H1 (cell line): ENCODE measurements around the gene IST1. TPM values are rescaled to one million over a fixed set of nuclear protein-coding genes. Genes with fewer than 3 reads are reported as not detected.

Source experiments
- BCL11A ChIP-seq, 2 experiments: IDR thresholded peaks; one replicate each; pipeline ENCODE4 v1.6.1; 2011; ENCODE audit warnings: low read depth in 2 of 2, low read length in 2 of 2, mild to moderate bottlenecking in 2 of 2
- SIX5 ChIP-seq: IDR thresholded peaks from 2 replicates; pipeline ENCODE4 v1.6.1; 2011; ENCODE audit warnings: mild to moderate bottlenecking, low read depth, low read length
- SP1 ChIP-seq: IDR thresholded peaks from 2 replicates; pipeline ENCODE4 v1.6.1; 2011; ENCODE audit warnings: low read depth, low read length
- polyA plus RNA-seq, 7 experiments: library from polyadenylated mRNA; depleted of rRNA in 3 of 7; stranded (reverse) in 5 of 7; unstranded in 2 of 7; fragments of >200 nt in 5 of 7; fragments of 200-250 nt in 2 of 7; gene quantifications; 1 replicate in 5 of 7; 2 replicates in 1 of 7; 4 replicates in 1 of 7; pipeline versions ENCODE4 v1.2.1 to v1.2.3, GENCODE V29; 2011 to 2013; ENCODE audit warnings: missing spikeins in 2 of 7, mixed read lengths in 2 of 7
- total RNA-seq: library from RNA; stranded (reverse); fragmentation: NEBNext Ultra II Directional; extraction: Animal tissue kit (Norgen Biotek cat#: 25700); gene quantifications from 2 replicates; pipeline ENCODE4 v1.2.1, GENCODE V29; 2021
- TF ChIP-seq, protein P1 (sequence below): fragments of 300-600 bp; sonication (generic); IDR thresholded peaks from 2 replicates; pipeline ENCODE4 v1.7.1; 2012; ENCODE audit warnings: low read length, moderate library complexity, mild to moderate bottlenecking, inconsistent platforms; ENCODE audit not compliant: insufficient replicate concordance

IST1 gene
- total and polyA plus RNA-seq, 2 of the 8 experiments (the other 6 are each of a cell fraction or from before 2014, with no cell fraction given), result 190 to 248 TPM

GRCh38 chr16:71917900-71918299 lies 22.6 kb downstream of the IST1 start (continued):
- TF ChIP-seq, protein P1, sequence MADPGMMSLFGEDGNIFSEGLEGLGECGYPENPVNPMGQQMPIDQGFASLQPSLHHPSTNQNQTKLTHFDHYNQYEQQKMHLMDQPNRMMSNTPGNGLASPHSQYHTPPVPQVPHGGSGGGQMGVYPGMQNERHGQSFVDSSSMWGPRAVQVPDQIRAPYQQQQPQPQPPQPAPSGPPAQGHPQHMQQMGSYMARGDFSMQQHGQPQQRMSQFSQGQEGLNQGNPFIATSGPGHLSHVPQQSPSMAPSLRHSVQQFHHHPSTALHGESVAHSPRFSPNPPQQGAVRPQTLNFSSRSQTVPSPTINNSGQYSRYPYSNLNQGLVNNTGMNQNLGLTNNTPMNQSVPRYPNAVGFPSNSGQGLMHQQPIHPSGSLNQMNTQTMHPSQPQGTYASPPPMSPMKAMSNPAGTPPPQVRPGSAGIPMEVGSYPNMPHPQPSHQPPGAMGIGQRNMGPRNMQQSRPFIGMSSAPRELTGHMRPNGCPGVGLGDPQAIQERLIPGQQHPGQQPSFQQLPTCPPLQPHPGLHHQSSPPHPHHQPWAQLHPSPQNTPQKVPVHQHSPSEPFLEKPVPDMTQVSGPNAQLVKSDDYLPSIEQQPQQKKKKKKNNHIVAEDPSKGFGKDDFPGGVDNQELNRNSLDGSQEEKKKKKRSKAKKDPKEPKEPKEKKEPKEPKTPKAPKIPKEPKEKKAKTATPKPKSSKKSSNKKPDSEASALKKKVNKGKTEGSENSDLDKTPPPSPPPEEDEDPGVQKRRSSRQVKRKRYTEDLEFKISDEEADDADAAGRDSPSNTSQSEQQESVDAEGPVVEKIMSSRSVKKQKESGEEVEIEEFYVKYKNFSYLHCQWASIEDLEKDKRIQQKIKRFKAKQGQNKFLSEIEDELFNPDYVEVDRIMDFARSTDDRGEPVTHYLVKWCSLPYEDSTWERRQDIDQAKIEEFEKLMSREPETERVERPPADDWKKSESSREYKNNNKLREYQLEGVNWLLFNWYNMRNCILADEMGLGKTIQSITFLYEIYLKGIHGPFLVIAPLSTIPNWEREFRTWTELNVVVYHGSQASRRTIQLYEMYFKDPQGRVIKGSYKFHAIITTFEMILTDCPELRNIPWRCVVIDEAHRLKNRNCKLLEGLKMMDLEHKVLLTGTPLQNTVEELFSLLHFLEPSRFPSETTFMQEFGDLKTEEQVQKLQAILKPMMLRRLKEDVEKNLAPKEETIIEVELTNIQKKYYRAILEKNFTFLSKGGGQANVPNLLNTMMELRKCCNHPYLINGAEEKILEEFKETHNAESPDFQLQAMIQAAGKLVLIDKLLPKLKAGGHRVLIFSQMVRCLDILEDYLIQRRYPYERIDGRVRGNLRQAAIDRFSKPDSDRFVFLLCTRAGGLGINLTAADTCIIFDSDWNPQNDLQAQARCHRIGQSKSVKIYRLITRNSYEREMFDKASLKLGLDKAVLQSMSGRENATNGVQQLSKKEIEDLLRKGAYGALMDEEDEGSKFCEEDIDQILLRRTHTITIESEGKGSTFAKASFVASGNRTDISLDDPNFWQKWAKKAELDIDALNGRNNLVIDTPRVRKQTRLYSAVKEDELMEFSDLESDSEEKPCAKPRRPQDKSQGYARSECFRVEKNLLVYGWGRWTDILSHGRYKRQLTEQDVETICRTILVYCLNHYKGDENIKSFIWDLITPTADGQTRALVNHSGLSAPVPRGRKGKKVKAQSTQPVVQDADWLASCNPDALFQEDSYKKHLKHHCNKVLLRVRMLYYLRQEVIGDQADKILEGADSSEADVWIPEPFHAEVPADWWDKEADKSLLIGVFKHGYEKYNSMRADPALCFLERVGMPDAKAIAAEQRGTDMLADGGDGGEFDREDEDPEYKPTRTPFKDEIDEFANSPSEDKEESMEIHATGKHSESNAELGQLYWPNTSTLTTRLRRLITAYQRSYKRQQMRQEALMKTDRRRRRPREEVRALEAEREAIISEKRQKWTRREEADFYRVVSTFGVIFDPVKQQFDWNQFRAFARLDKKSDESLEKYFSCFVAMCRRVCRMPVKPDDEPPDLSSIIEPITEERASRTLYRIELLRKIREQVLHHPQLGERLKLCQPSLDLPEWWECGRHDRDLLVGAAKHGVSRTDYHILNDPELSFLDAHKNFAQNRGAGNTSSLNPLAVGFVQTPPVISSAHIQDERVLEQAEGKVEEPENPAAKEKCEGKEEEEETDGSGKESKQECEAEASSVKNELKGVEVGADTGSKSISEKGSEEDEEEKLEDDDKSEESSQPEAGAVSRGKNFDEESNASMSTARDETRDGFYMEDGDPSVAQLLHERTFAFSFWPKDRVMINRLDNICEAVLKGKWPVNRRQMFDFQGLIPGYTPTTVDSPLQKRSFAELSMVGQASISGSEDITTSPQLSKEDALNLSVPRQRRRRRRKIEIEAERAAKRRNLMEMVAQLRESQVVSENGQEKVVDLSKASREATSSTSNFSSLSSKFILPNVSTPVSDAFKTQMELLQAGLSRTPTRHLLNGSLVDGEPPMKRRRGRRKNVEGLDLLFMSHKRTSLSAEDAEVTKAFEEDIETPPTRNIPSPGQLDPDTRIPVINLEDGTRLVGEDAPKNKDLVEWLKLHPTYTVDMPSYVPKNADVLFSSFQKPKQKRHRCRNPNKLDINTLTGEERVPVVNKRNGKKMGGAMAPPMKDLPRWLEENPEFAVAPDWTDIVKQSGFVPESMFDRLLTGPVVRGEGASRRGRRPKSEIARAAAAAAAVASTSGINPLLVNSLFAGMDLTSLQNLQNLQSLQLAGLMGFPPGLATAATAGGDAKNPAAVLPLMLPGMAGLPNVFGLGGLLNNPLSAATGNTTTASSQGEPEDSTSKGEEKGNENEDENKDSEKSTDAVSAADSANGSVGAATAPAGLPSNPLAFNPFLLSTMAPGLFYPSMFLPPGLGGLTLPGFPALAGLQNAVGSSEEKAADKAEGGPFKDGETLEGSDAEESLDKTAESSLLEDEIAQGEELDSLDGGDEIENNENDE, result no peak
- no peak for TF ChIP-seq SP1
- no peak for TF ChIP-seq SIX5
- TF ChIP-seq BCL11A (IDR thresholded peaks at IDR 0.05; ENCODE audit: low read depth in 2 of 2, low read length in 2 of 2), result no peak
